HG02981 (cell line): ENCODE results near the gene SPRTN.

Experiments
- ATAC-seq: cut with Tn5 transposase; IDR thresholded peaks from one replicate; pipeline ENCODE4 v1.9.1; 2021; ENCODE audit warnings: mild to moderate bottlenecking, moderate library complexity; ENCODE audit not compliant: unreplicated experiment

Gene SPRTN, protein sequence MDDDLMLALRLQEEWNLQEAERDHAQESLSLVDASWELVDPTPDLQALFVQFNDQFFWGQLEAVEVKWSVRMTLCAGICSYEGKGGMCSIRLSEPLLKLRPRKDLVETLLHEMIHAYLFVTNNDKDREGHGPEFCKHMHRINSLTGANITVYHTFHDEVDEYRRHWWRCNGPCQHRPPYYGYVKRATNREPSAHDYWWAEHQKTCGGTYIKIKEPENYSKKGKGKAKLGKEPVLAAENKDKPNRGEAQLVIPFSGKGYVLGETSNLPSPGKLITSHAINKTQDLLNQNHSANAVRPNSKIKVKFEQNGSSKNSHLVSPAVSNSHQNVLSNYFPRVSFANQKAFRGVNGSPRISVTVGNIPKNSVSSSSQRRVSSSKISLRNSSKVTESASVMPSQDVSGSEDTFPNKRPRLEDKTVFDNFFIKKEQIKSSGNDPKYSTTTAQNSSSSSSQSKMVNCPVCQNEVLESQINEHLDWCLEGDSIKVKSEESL

GRCh38 chr1:231338270-231339128 is at the start of gene SPRTN:
SPRTN (plus strand) TSS chr1:231338293; CDS start chr1:231338384, 91 bp downstream.
- peak; percentile 2 for ATAC-seq

GRCh38 chr1:231295938-231296337 is 42.2 kb upstream of the SPRTN start:
- no peak for ATAC-seq

DNA sequence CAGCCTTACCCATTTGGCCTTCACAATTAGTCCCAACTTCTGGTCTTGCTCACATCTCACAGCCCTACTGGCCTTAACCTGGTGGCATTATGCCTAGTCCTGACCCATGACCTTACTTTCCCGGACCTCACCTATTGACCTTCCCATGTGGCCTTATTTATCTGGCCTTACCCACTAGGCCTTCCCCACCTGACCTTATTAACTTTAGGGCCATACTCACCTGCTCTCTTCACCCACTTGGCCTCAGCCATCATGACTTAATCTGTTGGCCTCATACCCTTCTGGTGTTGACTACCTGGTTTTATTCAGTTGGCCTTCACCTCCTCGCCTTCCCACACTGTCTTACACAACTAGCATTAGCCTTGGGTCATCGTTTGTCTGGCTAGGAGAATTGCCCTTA is 36.1 kb upstream of the SPRTN start:
- ATAC-seq, result no peak

DNA sequence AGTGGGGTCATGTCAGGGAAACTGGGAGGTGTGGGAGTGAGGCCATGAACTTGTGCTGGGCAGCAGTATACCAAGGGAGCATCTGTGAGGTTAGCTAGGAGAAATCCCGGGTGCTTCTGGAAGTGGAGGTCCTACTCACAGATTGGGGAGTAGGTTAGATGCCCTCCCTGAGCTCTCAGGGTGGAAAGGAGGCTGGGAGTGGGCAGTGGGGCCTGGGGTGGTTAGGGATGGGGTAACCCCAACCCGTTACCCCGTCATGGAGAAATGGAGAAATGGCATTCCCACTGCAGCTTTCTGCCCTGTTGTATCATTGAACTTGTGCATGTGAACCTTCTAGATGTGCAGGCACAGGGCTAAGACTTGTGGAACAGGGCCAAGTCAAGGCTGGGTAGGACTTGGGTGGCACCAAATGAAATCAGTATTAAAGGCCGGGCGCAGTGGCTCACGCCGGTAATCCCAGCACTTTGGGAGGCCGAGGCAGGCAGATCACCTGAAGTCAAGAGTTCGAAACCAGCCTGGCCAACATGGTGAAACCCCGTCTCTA is 27.6 kb upstream of the SPRTN start:
- no peak for ATAC-seq

DNA sequence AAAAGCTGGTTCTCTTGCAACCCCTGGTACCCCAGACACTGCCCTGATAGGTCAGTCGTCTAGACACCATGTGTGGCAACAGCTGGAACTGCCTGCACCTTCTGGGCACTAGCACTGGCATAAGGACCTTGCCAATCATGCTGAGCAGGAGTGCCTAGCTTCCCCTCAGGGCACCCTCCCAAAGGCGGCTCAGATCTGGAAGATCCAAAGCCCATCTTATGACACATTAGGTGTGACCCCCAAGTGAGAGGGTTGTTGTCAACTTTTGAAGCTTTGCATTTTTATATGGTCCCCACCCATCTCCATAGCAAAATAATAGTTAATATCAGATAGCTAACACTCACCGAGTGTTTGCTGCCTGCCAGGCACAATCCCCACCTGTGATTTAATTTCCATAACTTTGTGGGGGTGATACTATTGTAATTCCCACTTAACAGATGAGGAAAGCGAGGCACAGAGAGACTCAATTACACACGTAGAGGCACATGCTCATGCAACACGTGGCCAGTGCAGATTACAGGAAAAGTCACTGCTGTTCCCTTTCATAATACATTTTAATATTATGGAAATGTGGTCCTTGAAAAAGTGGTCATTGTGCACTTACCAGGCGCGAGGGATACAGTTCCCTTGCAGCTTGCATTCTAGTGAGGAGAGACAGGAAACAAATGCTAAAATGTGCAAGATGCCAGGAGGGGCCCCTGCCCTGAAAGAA is 26.2 kb upstream of the SPRTN start:
- ATAC-seq, result no peak

- no peak for ATAC-seq
Measured at GRCh38 chr1:231312432-231312788, 25.7 kb upstream of the SPRTN start.

DNA sequence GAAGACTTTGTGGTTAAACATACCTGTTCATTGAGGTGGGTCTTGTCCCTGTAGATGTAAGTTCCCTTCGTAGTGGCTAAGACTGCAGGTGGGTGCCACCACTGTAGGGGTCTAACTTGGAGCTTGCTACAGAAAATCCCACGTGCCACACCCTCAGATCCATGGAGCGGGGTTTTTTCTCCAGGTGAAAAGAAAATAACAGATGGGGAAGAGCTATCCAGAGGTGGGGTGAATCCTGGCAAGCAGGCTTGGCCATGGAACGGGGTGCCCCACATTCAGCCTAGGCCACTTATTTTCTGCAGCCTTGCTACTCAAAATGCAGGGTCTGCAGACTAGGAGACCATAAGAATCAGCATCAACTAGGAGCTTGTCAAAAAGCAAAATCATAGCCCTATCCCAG is 24.4 kb upstream of the SPRTN start:
- ATAC-seq, result no peak

DNA sequence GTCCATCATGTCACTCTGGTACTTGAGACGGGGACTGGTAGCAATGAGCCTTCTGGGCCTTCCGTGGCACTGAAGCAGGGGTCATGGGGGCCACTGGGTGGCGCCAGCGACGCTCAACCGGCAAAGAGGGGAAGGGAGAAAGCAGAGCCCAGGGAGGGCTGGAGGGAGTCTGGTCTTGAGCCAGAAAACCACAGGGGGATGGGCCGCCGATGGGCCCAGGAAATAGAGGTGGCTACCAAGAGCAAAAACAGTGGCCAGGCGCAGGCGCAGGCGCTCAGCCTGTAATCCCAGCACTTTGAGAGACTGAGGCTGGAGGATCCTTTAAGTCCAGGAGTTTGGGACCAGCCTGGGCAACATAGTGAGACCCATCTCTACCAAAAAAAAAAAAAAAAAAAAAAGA is 22.2 kb upstream of the SPRTN start:
- ATAC-seq, result peak; percentile 81

- no peak for ATAC-seq
Measured at GRCh38 chr1:231317306-231318014, 20.6 kb upstream of the SPRTN start.

- ATAC-seq, result no peak
Measured at GRCh38 chr1:231318015-231318355, 20.1 kb upstream of the SPRTN start.

DNA sequence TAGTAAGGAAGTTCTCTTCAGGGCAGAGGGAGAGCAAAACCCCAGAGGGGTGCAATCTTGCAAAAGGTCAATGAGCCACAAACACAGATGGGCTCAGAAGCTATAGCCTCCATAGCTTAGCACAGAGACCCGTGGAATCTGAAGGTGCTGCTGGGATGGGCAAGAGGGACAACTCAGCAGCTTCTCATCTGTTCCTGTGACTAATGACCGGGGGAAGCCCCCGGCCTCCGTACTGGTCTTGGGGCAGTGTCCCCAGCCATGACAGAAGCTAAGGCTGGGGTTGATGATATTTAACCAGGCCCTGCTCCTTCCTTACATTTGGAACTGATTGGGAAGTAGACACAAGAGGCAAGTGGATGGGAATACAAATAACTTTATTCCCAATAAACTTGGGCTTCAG is 19.5 kb upstream of the SPRTN start:
- ATAC-seq, result no peak

- no peak for ATAC-seq
Measured at GRCh38 chr1:231319080-231319479, 19.0 kb upstream of the SPRTN start.

GRCh38 chr1:231322880-231323530 is 15.1 kb upstream of the SPRTN start:
- ATAC-seq, result no peak

DNA sequence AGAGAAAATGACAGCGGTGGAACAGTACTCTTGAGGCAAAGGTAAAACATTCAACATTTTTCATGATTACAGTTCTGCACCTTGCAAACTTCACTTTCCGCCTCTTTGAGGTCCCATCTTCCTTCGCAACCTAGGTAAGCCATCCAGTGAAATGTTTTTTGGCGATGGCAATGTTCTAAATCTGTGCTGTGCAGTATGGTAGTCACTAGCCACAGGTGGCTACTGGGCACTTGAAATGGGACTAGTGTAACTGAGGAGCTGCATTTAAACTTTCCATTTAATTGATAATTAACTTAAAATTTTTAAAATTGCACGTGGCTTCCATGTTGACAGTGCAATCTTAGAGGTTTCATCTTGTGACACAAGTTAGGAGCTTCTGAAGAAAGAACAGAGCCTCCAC is 13.4 kb upstream of the SPRTN start:
- no peak for ATAC-seq

DNA sequence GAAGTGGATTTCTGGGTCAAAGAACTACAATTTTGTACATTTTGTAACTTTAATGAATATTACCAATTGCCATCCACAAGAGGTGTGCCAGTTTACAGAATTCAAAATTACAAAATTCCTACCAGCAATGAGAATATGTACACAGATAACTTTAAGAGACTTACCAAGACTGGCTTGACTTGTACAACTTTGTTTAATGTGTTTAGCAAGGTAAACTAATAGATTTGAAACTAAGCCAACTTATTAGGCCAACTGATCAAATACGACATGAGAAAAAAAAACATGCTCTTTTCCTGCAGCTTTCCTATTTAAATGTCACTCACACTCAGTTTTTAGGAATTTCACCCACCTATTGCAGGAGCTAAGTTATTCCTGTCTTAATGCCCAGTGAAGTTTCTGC is 11.8 kb upstream of the SPRTN start:
- ATAC-seq, result no peak

GRCh38 chr1:231327617-231328016 is 10.5 kb upstream of the SPRTN start:
- ATAC-seq, result no peak

GRCh38 chr1:231329483-231329882 is 8.6 kb upstream of the SPRTN start:
- no peak for ATAC-seq

- no peak for ATAC-seq
Measured at GRCh38 chr1:231332761-231333160, 5.3 kb upstream of the SPRTN start.

DNA sequence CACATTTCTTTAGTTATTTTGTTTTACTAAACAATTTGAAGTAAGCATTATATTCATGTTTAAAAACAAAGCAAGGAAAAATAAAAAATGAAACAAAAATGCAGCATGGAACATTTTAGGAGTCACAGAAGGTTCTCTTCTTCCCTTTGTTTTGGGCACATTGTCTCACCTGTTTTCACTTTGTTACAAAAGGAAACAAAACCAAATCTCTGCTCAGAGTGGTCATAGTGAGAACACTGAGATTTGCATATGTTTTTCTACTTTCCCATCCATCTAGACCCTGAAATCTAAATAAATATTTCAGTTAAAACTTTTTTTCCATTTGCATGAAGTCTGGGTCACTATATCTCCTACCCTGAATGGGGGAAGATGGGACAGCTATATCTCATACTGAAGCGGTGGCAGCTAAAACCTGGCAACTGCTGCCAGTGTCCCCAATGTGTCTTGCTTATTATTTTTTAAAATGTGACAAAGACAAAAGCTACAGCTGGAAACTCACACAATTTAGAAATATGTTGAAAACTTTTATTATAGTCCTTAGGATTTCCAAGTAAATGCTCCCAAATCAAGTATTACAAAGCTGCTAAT is 3.9 kb upstream of the SPRTN start:
- no peak for ATAC-seq

- no peak for ATAC-seq
Measured at GRCh38 chr1:231334952-231335351, 3.1 kb upstream of the SPRTN start.
